Measurements from ENCODE around the gene ORC3. TPM values are rescaled to one million over a fixed set of nuclear protein-coding genes. Genes with fewer than 3 reads are reported as not detected.
A peak's percentile ranks its signal among the peaks of the same experiment; 100 is the strongest.

The ORC3 gene
- polyA plus RNA-seq, 1 donor (not counting 4 experiments of a cell fraction or from before 2014, with no cell fraction given), result 37.4 TPM

DNA sequence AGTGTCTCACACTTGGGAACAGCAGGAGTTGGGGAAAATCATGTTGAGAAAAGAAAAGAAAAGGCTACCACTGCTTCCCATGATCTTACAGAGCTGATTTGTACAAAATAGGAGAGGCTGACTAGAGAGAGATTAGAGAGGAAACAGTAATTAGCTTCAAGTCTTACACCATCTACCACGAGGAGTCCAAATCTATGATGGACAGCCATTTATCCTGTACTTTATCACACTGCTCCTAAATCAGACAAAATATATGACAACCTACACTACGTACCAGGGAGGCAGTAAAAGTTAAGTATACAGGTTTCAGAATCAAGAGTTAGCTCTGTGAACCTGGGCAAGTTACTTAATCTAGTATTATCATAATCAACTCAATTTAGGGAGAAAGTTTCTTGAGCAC lies 38.1 kb upstream of the ORC3 start:
- no peaks in the 10 kb centered on the region for H3K27me3 ChIP-seq (ENCODE audit: control insufficient read depth, extremely low read depth, insufficient read depth, low read length)
- no peaks in the 10 kb centered on the region for H3K9me3 ChIP-seq (ENCODE audit: control insufficient read depth, low read depth, low read length)
- DNase-seq (ENCODE audit: low read depth, low spot score) (no peak), FAIRE-seq (peak; percentile 13)
- dilution Hi-C loops (cut with MboI; ENCODE audit: extremely low pct_ligation_motif_present, low sequenced_read_pairs), result no loop called here
- H3K4me3 ChIP-seq (ENCODE audit: control insufficient read depth in 2 of 3, extremely low read depth in 1 of 3, insufficient read depth in 2 of 3, low read depth in 1 of 3, low read length in 3 of 3), result no peak overlapping the region
- no peaks in the 10 kb centered on the region for H4K20me1 ChIP-seq (ENCODE audit: control insufficient read depth, extremely low read depth, insufficient read depth, low read length)
- no peak overlapping the region for H3K27ac ChIP-seq (ENCODE audit: control insufficient read depth, insufficient read depth, low read length)
- H3K79me2 ChIP-seq (ENCODE audit: control insufficient read depth, insufficient read depth, low read length), result no peaks in the 10 kb centered on the region
- no peak overlapping the region for H3K9ac ChIP-seq (ENCODE audit: control insufficient read depth, extremely low read depth, insufficient read depth, low read length)
- no peaks in the 10 kb centered on the region for H3K9me1 ChIP-seq (ENCODE audit: control insufficient read depth, extremely low read depth, insufficient read depth, low read length)
- no peak overlapping the region for H3K4me2 ChIP-seq (ENCODE audit: control insufficient read depth, extremely low read depth, insufficient read depth, low read depth, low read length)
- H3K36me3 ChIP-seq (ENCODE audit: control insufficient read depth in 2 of 2, extremely low read depth in 1 of 2, insufficient read depth in 2 of 2, low read length in 2 of 2), result peaks cover 7 to 11% of the 10 kb centered on the region in 2 experiments
- no peaks in the 10 kb centered on the region for H3K4me1 ChIP-seq (ENCODE audit: control insufficient read depth, extremely low read depth, insufficient read depth, low read length)
- TF ChIP-seq, protein P1, sequence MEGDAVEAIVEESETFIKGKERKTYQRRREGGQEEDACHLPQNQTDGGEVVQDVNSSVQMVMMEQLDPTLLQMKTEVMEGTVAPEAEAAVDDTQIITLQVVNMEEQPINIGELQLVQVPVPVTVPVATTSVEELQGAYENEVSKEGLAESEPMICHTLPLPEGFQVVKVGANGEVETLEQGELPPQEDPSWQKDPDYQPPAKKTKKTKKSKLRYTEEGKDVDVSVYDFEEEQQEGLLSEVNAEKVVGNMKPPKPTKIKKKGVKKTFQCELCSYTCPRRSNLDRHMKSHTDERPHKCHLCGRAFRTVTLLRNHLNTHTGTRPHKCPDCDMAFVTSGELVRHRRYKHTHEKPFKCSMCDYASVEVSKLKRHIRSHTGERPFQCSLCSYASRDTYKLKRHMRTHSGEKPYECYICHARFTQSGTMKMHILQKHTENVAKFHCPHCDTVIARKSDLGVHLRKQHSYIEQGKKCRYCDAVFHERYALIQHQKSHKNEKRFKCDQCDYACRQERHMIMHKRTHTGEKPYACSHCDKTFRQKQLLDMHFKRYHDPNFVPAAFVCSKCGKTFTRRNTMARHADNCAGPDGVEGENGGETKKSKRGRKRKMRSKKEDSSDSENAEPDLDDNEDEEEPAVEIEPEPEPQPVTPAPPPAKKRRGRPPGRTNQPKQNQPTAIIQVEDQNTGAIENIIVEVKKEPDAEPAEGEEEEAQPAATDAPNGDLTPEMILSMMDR (optimal IDR thresholded peaks at IDR 0.05 in 1 of 3, IDR thresholded peaks at IDR 0.05 in 1 of 3, conservative IDR thresholded peaks at IDR 0.05 in 1 of 3; ENCODE audit: extremely low read depth in 1 of 3, insufficient read depth in 2 of 3, low read length in 3 of 3), result no peak
- TF ChIP-seq EZH2 (IDR thresholded peaks at IDR 0.05; ENCODE audit: low read length), result no peak
- H2AFZ ChIP-seq (ENCODE audit: control insufficient read depth, low read length), result no peak overlapping the region

DNA sequence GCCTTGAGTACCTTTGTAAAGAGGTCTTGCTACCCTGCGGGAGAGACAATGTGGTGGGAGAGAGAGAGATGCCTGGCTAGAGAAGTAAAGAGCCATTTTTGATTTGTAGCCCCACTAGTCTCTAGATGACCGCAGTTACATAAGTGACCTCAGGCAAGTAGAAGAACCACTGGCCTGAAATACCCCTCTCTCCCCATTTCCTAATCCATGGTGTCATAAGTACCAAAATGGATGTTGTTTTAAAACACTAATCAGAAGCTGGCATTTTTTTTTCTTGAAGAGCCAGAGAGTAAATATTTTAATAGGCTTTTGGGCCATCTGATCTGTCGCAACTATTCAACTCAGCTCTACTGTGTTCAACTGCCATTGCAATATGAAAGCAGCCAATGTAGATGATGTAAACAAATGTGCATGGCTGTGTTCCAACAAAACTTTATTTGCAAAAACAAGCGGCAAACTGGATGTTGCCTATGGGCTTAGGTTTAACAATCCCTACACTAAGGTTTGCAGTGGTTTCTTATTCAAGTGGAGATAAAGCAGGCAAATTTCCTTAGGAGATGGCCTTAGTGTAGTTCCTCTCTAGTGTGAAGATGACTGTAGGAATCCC lies 36.7 kb upstream of the ORC3 start:
- Histone ChIP-seq H3K4me1 (ENCODE audit: control insufficient read depth, extremely low read depth, insufficient read depth, low read length) (no peaks in the 10 kb centered on the region), H3K27me3 (ENCODE audit: control insufficient read depth, extremely low read depth, insufficient read depth, low read length) (no peaks in the 10 kb centered on the region), H3K27ac (ENCODE audit: control insufficient read depth, insufficient read depth, low read length) (no peak overlapping the region), H3K4me2 (ENCODE audit: control insufficient read depth, extremely low read depth, insufficient read depth, low read depth, low read length) (no peak overlapping the region), H4K20me1 (ENCODE audit: control insufficient read depth, extremely low read depth, insufficient read depth, low read length) (no peaks in the 10 kb centered on the region), H3K9me1 (ENCODE audit: control insufficient read depth, extremely low read depth, insufficient read depth, low read length) (no peaks in the 10 kb centered on the region), H2AFZ (ENCODE audit: control insufficient read depth, low read length) (no peak overlapping the region), H3K9ac (ENCODE audit: control insufficient read depth, extremely low read depth, insufficient read depth, low read length) (no peak overlapping the region), H3K9me3 (ENCODE audit: control insufficient read depth, low read depth, low read length) (no peaks in the 10 kb centered on the region), H3K36me3 (ENCODE audit: control insufficient read depth in 2 of 2, extremely low read depth in 1 of 2, insufficient read depth in 2 of 2, low read length in 2 of 2) (peaks cover 7 to 14% of the 10 kb centered on the region in 2 experiments), H3K4me3 (ENCODE audit: control insufficient read depth in 2 of 3, extremely low read depth in 1 of 3, insufficient read depth in 2 of 3, low read depth in 1 of 3, low read length in 3 of 3) (no peak overlapping the region), H3K79me2 (ENCODE audit: control insufficient read depth, insufficient read depth, low read length) (no peaks in the 10 kb centered on the region)
- no peak for DNase-seq (ENCODE audit: low read depth, low spot score)
- no peak for TF ChIP-seq EZH2 (IDR thresholded peaks at IDR 0.05; ENCODE audit: low read length)
- TF ChIP-seq, protein P1 (optimal IDR thresholded peaks at IDR 0.05 in 1 of 3, IDR thresholded peaks at IDR 0.05 in 1 of 3, conservative IDR thresholded peaks at IDR 0.05 in 1 of 3; ENCODE audit: extremely low read depth in 1 of 3, insufficient read depth in 2 of 3, low read length in 3 of 3), result no peak
- no peak for FAIRE-seq
- dilution Hi-C loops (cut with MboI; ENCODE audit: extremely low pct_ligation_motif_present, low sequenced_read_pairs), result no loop called here

Measured in keratinocyte (primary cell).